Muscle of leg (tissue), 11 donors: ENCODE measurements around the gene MYBPC1. TPM values are rescaled to one million over a fixed set of nuclear protein-coding genes. Genes with fewer than 3 reads are reported as not detected.

Source experiments
- DNase-seq: peaks from one replicate; pipeline ENCODE4 v3.0.0; 2013
- H3K27ac ChIP-seq: one replicate; pipeline ENCODE4 v1.5.1; 2013; ENCODE audit warnings: mild to moderate bottlenecking, low read length, control low read depth
- H3K27me3 ChIP-seq: one replicate; pipeline ENCODE4 v1.6.1; 2013; ENCODE audit warnings: low read length; ENCODE audit not compliant: control insufficient read depth, insufficient read depth
- H3K36me3 ChIP-seq: one replicate; pipeline ENCODE4 v1.6.1; 2013; ENCODE audit warnings: low read length; ENCODE audit not compliant: control insufficient read depth, insufficient read depth
- H3K4me1 ChIP-seq: one replicate; pipeline ENCODE4 v1.6.1; 2013; ENCODE audit warnings: low read length; ENCODE audit not compliant: control insufficient read depth, insufficient read depth
- H3K4me3 ChIP-seq: one replicate; pipeline ENCODE4 v1.5.1; 2013; ENCODE audit warnings: low read length, control low read depth
- H3K9me3 ChIP-seq: replicated peaks from 2 replicates; pipeline ENCODE4 v1.6.1; 2013; ENCODE audit warnings: low read depth, low read length; ENCODE audit not compliant: control insufficient read depth
- WGBS: methylation state at CpG from one replicate; pipeline ENCODE4 v1.1.5; 2013; ENCODE audit warnings: missing lambda C conversion rate; ENCODE audit not compliant: insufficient coverage; 5-methylcytosine and 5-hydroxymethylcytosine counted together
- polyA plus RNA-seq, 8 donors: library from polyadenylated mRNA; unstranded; fragments of 120-200 nt; gene quantifications; one replicate each; pipeline versions ENCODE4 v1.2.1 to v1.2.3, GENCODE V29; 2013; ENCODE audit warnings: inconsistent platforms in 1 of 8, low replicate concordance in 1 of 8; ENCODE audit not compliant: insufficient read length in 8 of 8, insufficient read depth in 1 of 8
- total RNA-seq: library from RNA; stranded (reverse); fragments of 120-200 nt; gene quantifications from one replicate; pipeline ENCODE4 v1.2.4, GENCODE V29; 2013

The MYBPC1 gene
- total and polyA plus RNA-seq, 9 donors: 1,298 to 3,170 (median 2,174) TPM

DNA sequence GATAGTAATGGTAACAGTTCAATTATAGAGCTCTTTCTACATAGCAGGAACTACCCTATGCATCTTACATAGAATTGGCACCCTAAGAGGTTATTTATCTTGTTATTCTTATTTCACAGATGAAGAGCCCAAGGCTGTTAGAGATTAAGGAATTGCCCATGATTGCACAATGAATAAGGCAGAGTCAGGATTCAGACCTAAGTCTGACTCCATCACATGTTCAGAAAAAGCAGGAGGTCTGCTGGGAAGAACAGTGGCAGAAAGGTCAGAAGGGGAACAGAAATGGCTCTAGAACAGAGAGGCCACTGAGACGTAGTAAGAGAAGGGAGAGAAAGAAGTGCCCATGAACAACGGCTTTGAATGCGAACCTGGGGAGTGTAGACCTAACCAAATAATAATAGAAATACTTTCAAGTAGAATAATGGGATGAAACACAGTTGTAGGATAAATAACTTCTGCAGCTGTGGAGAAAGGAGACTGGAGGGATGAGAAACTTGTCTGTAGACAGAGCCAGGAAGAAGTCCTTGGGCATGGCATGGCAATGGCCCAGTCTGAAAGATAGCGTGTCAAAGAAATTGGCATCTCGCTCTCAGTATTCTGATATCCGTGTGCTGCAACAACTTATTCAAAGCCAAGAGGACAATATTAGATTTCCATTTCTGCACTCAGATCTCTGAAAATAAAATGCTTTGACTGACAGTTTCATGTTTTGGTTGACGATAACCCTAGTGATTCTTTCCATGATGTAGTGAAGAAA lies 17.6 kb downstream of the MYBPC1 start:
- peak; percentile 18 for DNase-seq
- no peak overlapping the region for H3K4me3 ChIP-seq
- no peaks in the 10 kb centered on the region for H3K9me3 ChIP-seq
- peaks cover 15% of the 10 kb centered on the region for H3K4me1 ChIP-seq
- 86% methylated on average over 1 of the region's 7 CpGs for WGBS
- H3K27ac ChIP-seq: peak overlapping the region; percentile 5
- H3K36me3 ChIP-seq: peaks cover 6% of the 10 kb centered on the region
- H3K27me3 ChIP-seq: no peaks in the 10 kb centered on the region

DNA sequence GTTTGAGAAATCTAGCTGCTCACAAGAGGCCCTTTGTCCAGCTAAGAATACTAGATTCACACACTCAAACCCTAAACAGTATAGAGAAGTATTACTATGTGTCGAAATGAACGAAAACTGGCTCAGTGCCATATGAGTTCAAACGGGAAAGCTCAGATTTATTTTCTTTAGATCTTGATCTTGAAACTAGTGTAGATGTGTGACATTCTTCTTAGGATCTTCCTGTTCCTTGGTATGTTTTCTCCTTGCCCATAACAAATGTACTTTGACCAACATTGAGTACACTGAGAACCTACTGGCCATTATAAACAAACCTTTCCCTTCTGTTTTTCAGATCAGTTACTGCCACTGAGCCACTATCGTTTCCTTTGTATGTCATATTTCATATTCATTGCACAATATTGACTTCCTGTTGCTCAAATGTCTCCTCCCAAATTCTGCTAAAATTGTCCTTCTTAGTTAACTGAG lies 21.3 kb downstream of the MYBPC1 start:
- H3K27ac ChIP-seq: no peak overlapping the region
- H3K4me3 ChIP-seq: no peak overlapping the region
- no peaks in the 10 kb centered on the region for H3K27me3 ChIP-seq
- H3K36me3 ChIP-seq: peaks cover 7% of the 10 kb centered on the region
- WGBS: 38% methylated on average over 1 of the region's 4 CpGs
- peaks cover 22% of the 10 kb centered on the region for H3K4me1 ChIP-seq
- H3K9me3 ChIP-seq: no peaks in the 10 kb centered on the region
- peak; percentile 33 for DNase-seq

DNA sequence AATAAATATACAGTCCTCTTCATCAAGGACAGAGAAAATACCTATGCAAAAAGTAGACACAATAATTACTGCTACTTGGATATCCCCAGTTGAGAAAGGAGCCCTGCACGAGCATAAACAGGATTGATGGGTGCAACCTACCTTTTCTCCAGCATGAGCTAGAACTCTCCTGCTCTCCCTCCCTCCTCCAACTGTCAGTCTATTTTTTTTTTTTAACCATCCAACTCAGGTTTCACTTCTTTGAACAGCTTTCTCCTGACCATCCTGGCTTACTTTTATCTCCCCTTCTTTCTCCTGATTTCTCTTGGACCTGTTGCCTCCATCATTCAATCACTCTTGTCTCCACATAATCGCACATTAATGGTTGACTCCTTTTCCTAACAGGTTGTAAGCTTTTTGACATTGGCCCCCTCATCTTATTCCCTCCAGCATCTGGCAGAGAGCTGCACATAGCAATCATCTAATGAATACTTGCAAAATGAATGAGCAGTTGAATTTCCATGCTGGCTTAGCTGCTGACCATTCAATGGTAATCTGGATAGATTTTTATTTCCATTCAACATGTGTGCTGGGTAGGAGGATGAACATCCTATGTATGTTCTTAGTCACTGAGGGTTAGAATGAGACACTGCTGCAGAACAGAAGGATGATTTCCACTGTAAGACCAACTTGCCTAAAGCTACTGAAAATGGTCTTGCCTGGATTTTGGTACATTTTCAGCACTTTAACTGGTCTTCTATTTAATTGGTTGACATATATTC lies 24.4 kb downstream of the MYBPC1 start:
- Histone ChIP-seq H3K4me1 (peaks cover 9% of the 10 kb centered on the region), H3K27ac (no peak overlapping the region), H3K9me3 (no peaks in the 10 kb centered on the region), H3K36me3 (peaks cover 4% of the 10 kb centered on the region), H3K4me3 (no peak overlapping the region), H3K27me3 (no peaks in the 10 kb centered on the region)
- 70% methylated on average over 1 of the region's 2 CpGs for WGBS
- no peak for DNase-seq

- Histone ChIP-seq H3K27me3 (no peaks in the 10 kb centered on the region), H3K4me1 (peaks cover 9% of the 10 kb centered on the region), H3K4me3 (no peak overlapping the region), H3K36me3 (peaks cover 3% of the 10 kb centered on the region), H3K9me3 (no peaks in the 10 kb centered on the region), H3K27ac (no peak overlapping the region)
- no peak for DNase-seq
- 39% methylated on average over 3 of the region's 6 CpGs for WGBS
Measured at GRCh38 chr12:101619858-101620761, 25.3 kb downstream of the MYBPC1 start.

- no CpG with 5 or more reads among the region's 2 CpGs for WGBS
- DNase-seq: no peak
- H3K4me1 ChIP-seq: peaks cover 9% of the 10 kb centered on the region
- no peaks in the 10 kb centered on the region for H3K27me3 ChIP-seq
- peaks cover 3% of the 10 kb centered on the region for H3K36me3 ChIP-seq
- no peak overlapping the region for H3K27ac ChIP-seq
- no peaks in the 10 kb centered on the region for H3K9me3 ChIP-seq
- H3K4me3 ChIP-seq: no peak overlapping the region
Measured at GRCh38 chr12:101620762-101621133, 26.0 kb downstream of the MYBPC1 start.

DNA sequence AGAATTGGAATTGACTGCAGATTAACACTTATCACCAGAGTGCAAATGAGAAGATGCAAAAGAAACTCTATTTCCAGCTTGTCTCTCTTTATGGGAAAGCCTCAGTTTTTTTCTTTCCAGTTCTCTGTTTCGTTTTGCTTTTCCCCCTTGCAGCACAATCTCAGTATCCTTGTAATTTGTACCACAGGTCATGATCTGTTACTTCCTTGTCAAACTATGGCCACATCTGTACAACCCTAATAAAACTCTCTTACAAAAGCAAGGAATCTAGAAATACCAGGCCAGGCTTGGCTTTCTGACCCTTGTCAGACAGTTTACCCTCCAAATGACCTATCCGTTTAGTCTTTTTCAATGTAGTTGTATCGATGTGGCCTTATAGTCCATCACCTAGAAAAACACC lies 33.9 kb downstream of the MYBPC1 start:
- Histone ChIP-seq H3K9me3 (no peaks in the 10 kb centered on the region), H3K36me3 (peaks cover 9% of the 10 kb centered on the region), H3K27ac (no peak overlapping the region), H3K27me3 (no peaks in the 10 kb centered on the region), H3K4me1 (no peaks in the 10 kb centered on the region), H3K4me3 (no peak overlapping the region)
- 40% methylated on average over 2 of the region's 3 CpGs for WGBS
- no peak for DNase-seq

GRCh38 chr12:101634724-101635123 lies 40.0 kb downstream of the MYBPC1 start:
- no peak overlapping the region for H3K4me3 ChIP-seq
- H3K36me3 ChIP-seq: peaks cover 9% of the 10 kb centered on the region
- DNase-seq: no peak
- no peaks in the 10 kb centered on the region for H3K4me1 ChIP-seq
- no peaks in the 10 kb centered on the region for H3K27me3 ChIP-seq
- H3K27ac ChIP-seq: no peak overlapping the region
- 80% methylated on average over 1 of the region's 2 CpGs for WGBS
- H3K9me3 ChIP-seq: no peaks in the 10 kb centered on the region

DNA sequence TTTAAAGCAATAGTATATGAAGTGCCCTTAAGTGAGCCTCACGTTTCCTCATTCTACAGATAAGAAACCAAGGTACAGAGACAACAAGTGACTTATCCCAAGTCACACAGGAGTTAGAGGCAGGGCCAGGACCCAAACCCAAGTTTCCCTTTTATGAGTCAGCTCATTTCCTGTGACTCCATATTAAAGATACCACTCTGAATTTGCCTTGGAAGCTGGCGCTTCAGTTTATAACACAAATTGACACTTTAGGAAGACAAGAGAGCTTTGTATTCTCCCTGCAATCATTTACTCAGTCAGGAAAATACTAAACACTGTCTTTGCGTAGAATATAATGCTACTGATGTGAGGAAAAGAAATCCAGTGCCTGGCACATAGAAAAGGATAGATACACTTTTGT lies 43.2 kb downstream of the MYBPC1 start:
- H3K4me3 ChIP-seq: no peak overlapping the region
- DNase-seq: no peak
- H3K27me3 ChIP-seq: peaks cover 4% of the 10 kb centered on the region
- H3K27ac ChIP-seq: no peak overlapping the region
- H3K36me3 ChIP-seq: peaks cover 12% of the 10 kb centered on the region
- peaks cover 2% of the 10 kb centered on the region for H3K4me1 ChIP-seq
- no peaks in the 10 kb centered on the region for H3K9me3 ChIP-seq
- WGBS: no CpG with 5 or more reads among the region's 3 CpGs

DNA sequence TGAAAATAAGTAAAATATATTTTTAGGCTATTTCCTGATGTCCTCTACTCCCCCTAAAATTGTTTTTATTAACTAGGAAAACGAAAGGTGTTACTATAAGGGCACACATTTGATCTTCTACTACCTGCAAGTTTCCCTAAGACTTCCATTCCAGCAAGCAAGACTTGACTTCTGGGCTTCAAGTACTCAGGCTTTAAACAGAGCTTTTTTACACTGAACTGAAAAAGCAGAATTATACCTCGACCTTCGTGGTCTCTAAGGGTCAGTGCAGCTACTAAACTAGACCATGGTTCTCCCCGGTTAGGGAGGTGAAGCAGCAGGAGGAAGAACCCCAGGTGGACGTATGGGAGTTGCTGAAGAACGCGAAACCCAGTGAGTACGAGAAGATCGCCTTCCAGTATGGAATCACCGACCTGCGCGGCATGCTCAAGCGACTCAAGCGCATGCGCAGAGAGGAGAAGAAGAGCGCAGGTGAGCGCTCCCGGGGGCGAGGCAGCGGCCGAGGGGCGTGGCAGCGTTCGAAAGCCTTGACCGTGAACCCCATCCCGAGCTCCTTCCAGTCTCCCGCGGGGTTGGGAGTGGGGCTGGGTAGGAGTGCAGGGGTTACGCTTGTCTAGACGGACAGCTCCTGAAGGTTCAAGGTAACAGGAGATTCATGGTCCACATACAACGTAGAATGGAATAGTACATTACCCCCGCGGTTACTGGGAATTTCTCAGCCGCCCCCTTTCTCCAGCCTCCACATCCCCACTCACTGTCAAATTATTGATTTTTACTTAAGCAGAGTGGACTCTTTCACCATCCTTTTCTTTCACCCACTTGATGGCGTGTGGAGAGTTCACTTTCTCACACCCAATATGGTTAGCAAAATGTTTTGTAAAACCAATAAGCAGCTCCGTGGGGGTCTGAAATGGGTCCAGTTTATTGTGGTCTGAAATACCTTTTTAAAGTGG lies 47.6 kb downstream of the MYBPC1 start:
- H3K4me3 ChIP-seq: no peak overlapping the region
- H3K36me3 ChIP-seq: peaks cover 15% of the 10 kb centered on the region
- H3K27ac ChIP-seq: no peak overlapping the region
- no peak for DNase-seq
- WGBS: 11% methylated on average over 21 of the region's 36 CpGs
- no peaks in the 10 kb centered on the region for H3K9me3 ChIP-seq
- H3K4me1 ChIP-seq: peaks cover 2% of the 10 kb centered on the region
- peaks cover 4% of the 10 kb centered on the region for H3K27me3 ChIP-seq
